ENCODE measurements around the gene HPCAL1. TPM values are rescaled to one million over a fixed set of nuclear protein-coding genes. Genes with fewer than 3 reads are reported as not detected.

HPCAL1 gene
- total and polyA plus RNA-seq, 2 of the 4 experiments (the other 2 are of a cell fraction) = 8.2 to 33.7 TPM

DNA sequence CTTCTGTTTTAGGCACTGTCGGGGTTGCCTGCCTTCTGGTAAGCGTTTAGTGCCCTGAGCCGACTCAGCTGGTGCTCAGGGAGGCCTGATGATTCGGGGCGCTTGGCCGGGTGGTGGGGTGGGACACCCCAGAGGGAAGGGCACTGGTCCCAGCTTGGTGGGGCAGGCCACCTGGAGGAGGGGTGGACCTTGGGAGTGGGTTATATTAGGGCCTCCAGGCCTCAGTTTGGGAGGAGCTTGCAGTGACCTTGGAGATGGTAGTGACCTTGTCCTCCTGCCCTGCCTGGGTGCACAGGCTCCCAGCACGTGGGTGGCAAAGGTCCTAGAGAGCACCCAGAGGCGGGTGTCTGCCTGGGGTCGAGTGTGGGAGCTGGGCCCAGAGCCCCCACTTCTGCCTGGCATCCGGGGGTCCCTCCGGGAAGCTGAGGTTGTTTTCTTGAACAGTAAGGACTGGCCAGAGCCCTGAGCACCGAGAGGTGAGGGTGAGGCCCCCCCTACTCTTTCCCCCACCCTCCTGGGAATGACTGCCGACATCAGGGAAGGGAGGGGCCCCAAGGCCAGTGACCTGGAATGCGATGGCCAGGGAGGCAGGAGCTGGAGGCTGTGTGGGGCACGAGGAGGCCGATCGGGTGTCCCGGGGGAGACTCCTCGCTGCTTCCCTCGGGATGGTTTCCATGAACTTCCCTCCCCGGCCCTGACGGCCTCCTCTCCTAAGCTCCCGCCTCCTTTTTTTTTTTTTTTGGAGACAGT is 61.3 kb downstream of the HPCAL1 start:
- H2AK9ac ChIP-seq (replicated peaks; ENCODE audit: low read depth, low read length, poor library complexity) = no peak overlapping the region
- H3K9ac ChIP-seq (ENCODE audit: low read depth, low read length) = no peak overlapping the region
- dilution Hi-C loops (cut with HindIII; ENCODE audit: low sequenced_read_pairs, unreplicated experiment) (no loop called here), in situ Hi-C loops (cut with MboI; ENCODE audit: low sequenced_read_pairs) (no loop called here), intact Hi-C loops (cut with micrococcal nuclease) (no loop called here)
- H4K91ac ChIP-seq (ENCODE audit: insufficient read depth, low read depth, low read length) = no peak overlapping the region
- H3K4ac ChIP-seq (ENCODE audit: low read depth, low read length) = no peak overlapping the region
- H2BK20ac ChIP-seq (ENCODE audit: low read depth, low read length) = no peak overlapping the region
- BruUV-seq (replicated peaks) = no TSS peak
- H2BK5ac ChIP-seq (ENCODE audit: low read depth, low read length, poor library complexity, severe bottlenecking) = no peak overlapping the region
- WGBS, 2 experiments (ENCODE audit: extremely low coverage in 2 of 2, insufficient read length in 1 of 2) = 89% methylated on average over 10 of the region's 23 CpGs; no CpG with 5 or more reads in 1 of the 2 experiments
- H3K79me1 ChIP-seq (ENCODE audit: low read depth in 1 of 2, low read length in 2 of 2) = peaks cover 7 to 31% of the 10 kb centered on the region in 2 experiments; a peak in 3 of 4 replicates
- no peaks in the 10 kb centered on the region for H3K9me3 ChIP-seq (ENCODE audit: control insufficient read depth, insufficient read depth, low read length)
- peaks cover 6% of the 10 kb centered on the region; the same call in 1 of the 2 replicates for H3K4me1 ChIP-seq (ENCODE audit: control insufficient read depth, insufficient read depth, low read length)
- no peak overlapping the region for H3K18ac ChIP-seq (ENCODE audit: low read depth, low read length)
- no peak for ATAC-seq (ENCODE audit: low read depth)
- H3K27me3 ChIP-seq (ENCODE audit: control insufficient read depth, insufficient read depth, low read length) = no peaks in the 10 kb centered on the region
- TF ChIP-seq MXI1 (IDR thresholded peaks at IDR 0.05; ENCODE audit: borderline replicate concordance, low read depth, low read length) (no peak), MAFK (IDR thresholded peaks at IDR 0.05; ENCODE audit: low read depth, low read length) (no peak), RAD21 (IDR thresholded peaks at IDR 0.05; ENCODE audit: low read length) (no peak)
- TF ChIP-seq, protein P1, sequence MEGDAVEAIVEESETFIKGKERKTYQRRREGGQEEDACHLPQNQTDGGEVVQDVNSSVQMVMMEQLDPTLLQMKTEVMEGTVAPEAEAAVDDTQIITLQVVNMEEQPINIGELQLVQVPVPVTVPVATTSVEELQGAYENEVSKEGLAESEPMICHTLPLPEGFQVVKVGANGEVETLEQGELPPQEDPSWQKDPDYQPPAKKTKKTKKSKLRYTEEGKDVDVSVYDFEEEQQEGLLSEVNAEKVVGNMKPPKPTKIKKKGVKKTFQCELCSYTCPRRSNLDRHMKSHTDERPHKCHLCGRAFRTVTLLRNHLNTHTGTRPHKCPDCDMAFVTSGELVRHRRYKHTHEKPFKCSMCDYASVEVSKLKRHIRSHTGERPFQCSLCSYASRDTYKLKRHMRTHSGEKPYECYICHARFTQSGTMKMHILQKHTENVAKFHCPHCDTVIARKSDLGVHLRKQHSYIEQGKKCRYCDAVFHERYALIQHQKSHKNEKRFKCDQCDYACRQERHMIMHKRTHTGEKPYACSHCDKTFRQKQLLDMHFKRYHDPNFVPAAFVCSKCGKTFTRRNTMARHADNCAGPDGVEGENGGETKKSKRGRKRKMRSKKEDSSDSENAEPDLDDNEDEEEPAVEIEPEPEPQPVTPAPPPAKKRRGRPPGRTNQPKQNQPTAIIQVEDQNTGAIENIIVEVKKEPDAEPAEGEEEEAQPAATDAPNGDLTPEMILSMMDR (conservative IDR thresholded peaks at IDR 0.05; ENCODE audit: low read depth, low read length) = no peak
- TF ChIP-seq, protein P2, sequence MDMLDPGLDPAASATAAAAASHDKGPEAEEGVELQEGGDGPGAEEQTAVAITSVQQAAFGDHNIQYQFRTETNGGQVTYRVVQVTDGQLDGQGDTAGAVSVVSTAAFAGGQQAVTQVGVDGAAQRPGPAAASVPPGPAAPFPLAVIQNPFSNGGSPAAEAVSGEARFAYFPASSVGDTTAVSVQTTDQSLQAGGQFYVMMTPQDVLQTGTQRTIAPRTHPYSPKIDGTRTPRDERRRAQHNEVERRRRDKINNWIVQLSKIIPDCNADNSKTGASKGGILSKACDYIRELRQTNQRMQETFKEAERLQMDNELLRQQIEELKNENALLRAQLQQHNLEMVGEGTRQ (IDR thresholded peaks at IDR 0.05; ENCODE audit: low read depth, low read length) = no peak
- no peak overlapping the region for H3K56ac ChIP-seq (ENCODE audit: extremely low read depth, insufficient read depth, low read length)
- no peak overlapping the region for H3K4me2 ChIP-seq (ENCODE audit: low read depth, low read length)
- H3K14ac ChIP-seq (replicated peaks; ENCODE audit: low read depth, low read length) = no peak overlapping the region
- no peak overlapping the region for H3K23ac ChIP-seq (ENCODE audit: low read depth, low read length)
- ChIA-PET POLR2A (ENCODE audit: unreplicated experiment) (no interaction called here), CTCF (no interaction called here)
- H3K36me3 ChIP-seq (ENCODE audit: control insufficient read depth, insufficient read depth, low read length) = no peaks in the 10 kb centered on the region; the same call in 1 of the 2 replicates
- no peak overlapping the region for H2BK120ac ChIP-seq (ENCODE audit: low read depth, low read length)
- H4K5ac ChIP-seq (ENCODE audit: low read depth, low read length) = no peak overlapping the region
- no peak overlapping the region for H2BK15ac ChIP-seq (ENCODE audit: low read depth, low read length)
- H3K27ac ChIP-seq (ENCODE audit: insufficient read depth, low read length) = no peak overlapping the region
- H2AK5ac ChIP-seq (ENCODE audit: low read depth, low read length) = no peak overlapping the region
- H3K9me1 ChIP-seq (ENCODE audit: insufficient read depth, low read length) = peaks cover 15% of the 10 kb centered on the region
- H4K20me1 ChIP-seq (ENCODE audit: insufficient read depth, low read length) = peaks cover 32% of the 10 kb centered on the region
- H4K8ac ChIP-seq (ENCODE audit: low read depth in 2 of 2, low read length in 2 of 2) = no peak overlapping the region
- H2AFZ ChIP-seq (replicated peaks; ENCODE audit: low read length, poor library complexity) = no peak overlapping the region
- H3K4me3 ChIP-seq (ENCODE audit: insufficient read depth, low read depth, low read length) = no peak overlapping the region
- no peak for DNase-seq
